Skeletal muscle tissue (tissue), 4 donors: ENCODE data around the gene GPR137. TPM values are rescaled to one million over a fixed set of nuclear protein-coding genes. Genes with fewer than 3 reads are reported as not detected.

Source experiments
- H3K27ac ChIP-seq: one replicate; pipeline ENCODE4 v1.7.0; 2013; ENCODE audit warnings: mild to moderate bottlenecking, low read depth, low read length, inconsistent platforms
- H3K27me3 ChIP-seq, 3 donors: one replicate each; pipeline ENCODE4 v1.7.0; 2013; ENCODE audit warnings: low read length in 3 of 3; ENCODE audit not compliant: control insufficient read depth in 3 of 3, insufficient read depth in 3 of 3
- H3K36me3 ChIP-seq, 3 donors: one replicate each; pipeline ENCODE4 v1.7.0; 2013; ENCODE audit warnings: low read length in 3 of 3; ENCODE audit not compliant: control insufficient read depth in 3 of 3, insufficient read depth in 3 of 3
- H3K4me1 ChIP-seq, 3 donors: one replicate each; pipeline ENCODE4 v1.7.0; 2013; ENCODE audit warnings: low read length in 3 of 3, mild to moderate bottlenecking in 3 of 3; ENCODE audit not compliant: control insufficient read depth in 3 of 3, insufficient read depth in 3 of 3
- H3K4me3 ChIP-seq, 3 donors: one replicate each; pipeline ENCODE4 v1.7.0; 2013; ENCODE audit warnings: low read length in 3 of 3
- H3K9ac ChIP-seq, 3 donors: one replicate each; pipeline ENCODE4 v1.7.0; 2013; ENCODE audit warnings: low read length in 3 of 3, mild to moderate bottlenecking in 3 of 3, moderate library complexity in 2 of 3, low read depth in 1 of 3
- H3K9me3 ChIP-seq, 3 donors: one replicate each; pipeline ENCODE4 v1.7.0; 2013; ENCODE audit warnings: low read length in 3 of 3; ENCODE audit not compliant: control insufficient read depth in 3 of 3
- total RNA-seq: library from RNA; depleted of rRNA; stranded (reverse); fragments of >200 nt; gene quantifications from one replicate; pipeline ENCODE4 v1.2.3, GENCODE V29; 2014
- donor health status: Osteomylitis.

Gene GPR137
- total RNA-seq, 1 donor from 2014 or later = 6.3 TPM

- Histone ChIP-seq H3K4me3 (peak overlapping the region in 2 of 3 donors; percentile 13 to 36), H3K27me3 (peaks cover 61 to 68% (median 66%) of the 10 kb centered on the region in 3 donors), H3K36me3 (no peaks in the 10 kb centered on the region), H3K9ac (peak overlapping the region in 1 of 3 donors; percentile 16), H3K4me1 (peaks cover 4 to 6% (median 6%) of the 10 kb centered on the region in 3 donors), H3K27ac (no peak overlapping the region), H3K9me3 (no peaks in the 10 kb centered on the region)
Observed at GRCh38 chr11:64292460-64293254, 7.0 kb downstream of the GPR137 start.

GRCh38 chr11:64294774-64295173 lies 9.1 kb downstream of the GPR137 start:
- H3K4me1 ChIP-seq = peaks cover 12 to 14% (median 14%) of the 10 kb centered on the region in 3 donors
- peaks cover 82 to 87% (median 86%) of the 10 kb centered on the region in 3 donors for H3K27me3 ChIP-seq
- H3K27ac ChIP-seq = no peak overlapping the region
- no peak overlapping the region for H3K9ac ChIP-seq
- no peaks in the 10 kb centered on the region for H3K36me3 ChIP-seq
- no peaks in the 10 kb centered on the region for H3K9me3 ChIP-seq
- no peak overlapping the region for H3K4me3 ChIP-seq

GRCh38 chr11:64295760-64296159 lies 10.1 kb downstream of the GPR137 start:
- Histone ChIP-seq H3K27me3 (peaks cover 86 to 91% (median 90%) of the 10 kb centered on the region in 3 donors), H3K9ac (no peak overlapping the region), H3K4me3 (no peak overlapping the region), H3K36me3 (no peaks in the 10 kb centered on the region), H3K4me1 (peaks cover 21 to 24% (median 24%) of the 10 kb centered on the region in 3 donors), H3K9me3 (no peaks in the 10 kb centered on the region), H3K27ac (no peak overlapping the region)

GRCh38 chr11:64296236-64296635 lies 10.6 kb downstream of the GPR137 start:
- H3K27me3 ChIP-seq = peaks cover 83 to 88% (median 88%) of the 10 kb centered on the region in 3 donors
- no peaks in the 10 kb centered on the region for H3K9me3 ChIP-seq

GRCh38 chr11:64296830-64297698 lies 11.4 kb downstream of the GPR137 start:
- Histone ChIP-seq H3K4me3 (no peak overlapping the region), H3K27me3 (peaks cover 75 to 88% (median 87%) of the 10 kb centered on the region in 3 donors)

More at GRCh38 chr11:64296236-64296635, 10.6 kb downstream of the GPR137 start:
- no peak overlapping the region for H3K27ac ChIP-seq
- H3K36me3 ChIP-seq = no peaks in the 10 kb centered on the region
- H3K9ac ChIP-seq = no peak overlapping the region
- H3K4me3 ChIP-seq = no peak overlapping the region
- H3K4me1 ChIP-seq = peaks cover 24 to 26% (median 26%) of the 10 kb centered on the region in 3 donors

GRCh38 chr11:64297699-64298358 lies 12.2 kb downstream of the GPR137 start:
- H3K9me3 ChIP-seq = no peaks in the 10 kb centered on the region
- H3K4me1 ChIP-seq = peaks cover 19 to 20% (median 19%) of the 10 kb centered on the region in 3 donors
- no peaks in the 10 kb centered on the region for H3K36me3 ChIP-seq
- peaks cover 67 to 81% (median 80%) of the 10 kb centered on the region in 3 donors for H3K27me3 ChIP-seq
- no peak overlapping the region for H3K27ac ChIP-seq
- H3K4me3 ChIP-seq = no peak overlapping the region
- peak overlapping the region in 1 of 3 donors; percentile 25 for H3K9ac ChIP-seq

More at GRCh38 chr11:64296830-64297698, 11.4 kb downstream of the GPR137 start:
- peaks cover 20 to 26% (median 24%) of the 10 kb centered on the region in 3 donors for H3K4me1 ChIP-seq
- no peaks in the 10 kb centered on the region for H3K9me3 ChIP-seq
- H3K9ac ChIP-seq = no peak overlapping the region
- H3K27ac ChIP-seq = no peak overlapping the region
- no peaks in the 10 kb centered on the region for H3K36me3 ChIP-seq

GRCh38 chr11:64298966-64299846 lies 13.6 kb downstream of the GPR137 start:
- Histone ChIP-seq H3K27ac (no peak overlapping the region), H3K9me3 (no peaks in the 10 kb centered on the region), H3K27me3 (peaks cover 57 to 80% (median 72%) of the 10 kb centered on the region in 3 donors), H3K4me1 (peaks cover 23 to 25% (median 25%) of the 10 kb centered on the region in 3 donors), H3K9ac (peak overlapping the region in 2 of 3 donors; percentile 23 to 66), H3K36me3 (no peaks in the 10 kb centered on the region), H3K4me3 (peak overlapping the region; percentile 23 to 64 (median 61))

- peak within 1 kb of the TSS; percentile 23 to 64 (median 61) for H3K4me3 ChIP-seq
- H3K27me3 ChIP-seq = peaks cover 56 to 74% (median 64%) of the 10 kb centered on the region in 3 donors
- H3K36me3 ChIP-seq = no peaks in the 10 kb centered on the region
- H3K9ac ChIP-seq = peak within 1 kb of the TSS in 2 of 3 donors; percentile 23 to 66
- H3K27ac ChIP-seq = no peak within 1 kb of the TSS
- no peaks in the 10 kb centered on the region for H3K9me3 ChIP-seq
- H3K4me1 ChIP-seq = peaks cover 26 to 31% (median 29%) of the 10 kb centered on the region in 3 donors
Observed at GRCh38 chr11:64299847-64300648, 14.4 kb downstream of the GPR137 start, which contains the start of gene CATSPERZ. Gene CATSPERZ (plus strand): TSS chr11:64300358. CDS start chr11:64300411, 53 bp downstream.
